Measurements from ENCODE around the gene HNRNPU.
A peak's percentile ranks its signal among the peaks of the same experiment; 100 is the strongest.

HNRNPU gene

DNA sequence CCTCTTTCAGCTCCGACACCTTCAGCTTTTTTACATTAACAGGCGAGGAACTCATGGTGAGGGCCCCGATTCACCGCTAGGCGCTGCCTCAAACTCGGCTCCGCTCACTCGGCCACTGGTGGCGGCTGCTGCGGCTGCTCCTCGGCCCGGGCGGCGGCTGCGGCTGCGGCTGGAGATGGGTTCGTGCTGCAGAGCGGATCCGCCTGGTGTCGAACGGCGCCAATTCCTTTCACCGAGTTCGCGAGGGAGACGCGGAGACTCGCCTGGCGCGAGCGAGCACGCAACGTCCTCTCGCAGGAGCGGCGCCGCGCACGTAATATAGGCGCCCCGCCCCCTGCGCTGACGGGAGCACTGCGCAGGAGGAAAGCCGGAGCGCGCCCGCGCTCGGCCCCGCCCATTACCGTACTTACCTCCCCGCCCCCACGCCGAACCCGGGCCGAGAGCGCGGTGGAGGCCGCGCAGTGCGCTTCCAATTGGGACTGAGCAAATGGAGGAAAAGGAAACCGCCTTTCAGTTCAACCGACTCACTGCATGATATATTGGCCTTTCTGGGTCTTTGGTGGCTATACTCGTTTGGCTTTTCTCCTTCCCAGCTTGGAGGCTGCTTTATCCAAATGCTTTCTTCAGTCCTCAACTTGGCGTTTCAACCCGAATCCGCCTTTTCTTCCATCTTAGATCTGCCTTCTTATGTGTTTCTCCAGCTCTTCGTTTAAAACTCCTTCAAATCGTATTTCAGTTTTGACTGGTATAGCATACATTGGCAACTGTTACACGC is at the start of gene HNRNPU:
TSS of gene HNRNPU (minus strand) at position 291 of the 775 bp plus-strand sequence. CDS start at position 55, 236 bp downstream.
- DNase-seq, result peak; percentile 91 to 100 (median 96)
- intact Hi-C loops (cut with DNase I), result loop anchor here (5.0 to 10.0 kb wide), 4 partner anchors 53 to 1700 kb away; partner anchors contain the start of genes CNST, DESI2 and TFB2M

DNA sequence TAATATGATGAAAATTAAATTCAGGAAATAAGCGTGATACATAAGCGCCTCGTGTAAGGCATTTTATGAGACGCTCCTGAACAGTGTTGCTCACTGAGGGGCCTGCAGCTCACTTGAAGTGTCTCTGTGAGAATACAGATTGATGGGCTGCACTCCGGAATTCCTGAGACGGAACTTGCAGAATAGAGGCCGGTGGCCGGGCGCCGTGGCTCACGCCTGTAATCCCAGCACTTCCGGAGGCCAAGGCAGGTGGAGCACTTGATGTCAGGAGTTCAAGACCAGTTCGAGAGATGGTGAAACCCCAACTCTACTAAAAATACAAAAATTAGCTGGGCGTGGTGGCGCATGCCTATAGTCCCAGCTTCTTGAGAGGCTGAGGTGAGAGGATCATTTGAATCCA is 49.5 kb upstream of the HNRNPU start:
- intact Hi-C loops (cut with DNase I), result no loop called here
- peak in 1 of 10 donors; percentile 71 for DNase-seq

DNA sequence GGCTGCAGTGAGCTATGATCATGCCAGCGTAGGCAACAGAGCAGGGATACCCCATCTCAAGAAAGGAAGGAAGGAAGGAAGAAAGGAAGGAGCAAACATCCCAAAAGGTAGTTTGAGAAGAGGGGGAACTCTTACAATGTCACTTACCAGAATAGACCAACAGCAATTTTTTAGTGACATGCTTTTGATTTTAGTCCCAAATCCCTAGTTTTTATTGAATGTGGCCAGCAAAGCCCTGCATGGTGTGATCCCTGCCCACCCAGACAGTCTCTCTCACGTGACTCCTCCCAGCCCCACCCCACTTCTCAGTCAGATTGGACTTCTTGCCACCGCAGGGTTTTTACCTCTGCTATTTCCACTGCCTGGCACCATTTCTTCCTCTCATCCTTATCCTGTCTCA is 39.8 kb upstream of the HNRNPU start:
- intact Hi-C loops (cut with DNase I), result no loop called here
- no peak for DNase-seq

DNA sequence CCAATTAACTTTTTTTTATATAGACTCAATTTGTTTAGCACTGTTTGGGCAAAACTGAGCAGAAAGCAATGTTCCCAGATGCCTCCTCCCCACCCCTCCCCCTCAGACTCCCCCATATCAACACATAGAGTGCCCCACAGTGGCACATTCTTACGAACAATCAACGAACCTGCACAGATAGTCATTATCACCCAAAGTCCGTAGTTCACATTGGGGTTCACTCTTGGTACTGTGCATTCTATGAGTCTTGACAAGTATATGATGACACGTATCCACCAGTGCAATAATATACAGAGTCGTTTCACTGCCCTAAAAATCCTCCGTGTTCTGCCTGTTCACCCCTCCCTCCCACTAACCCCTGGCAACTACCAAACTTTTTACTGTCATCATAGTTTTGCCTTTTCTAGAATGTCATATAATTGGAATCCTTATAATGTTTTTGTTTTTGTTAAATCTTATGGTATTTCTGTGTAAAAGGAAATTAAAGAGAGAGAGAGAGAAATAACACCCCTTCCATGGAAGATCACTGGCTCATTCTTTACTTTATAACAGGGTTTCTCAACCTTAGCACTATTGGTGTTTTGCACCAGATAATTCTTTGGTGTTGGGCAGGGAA is 37.2 kb upstream of the HNRNPU start:
- intact Hi-C loops (cut with DNase I), result no loop called here
- DNase-seq, result no peak

DNA sequence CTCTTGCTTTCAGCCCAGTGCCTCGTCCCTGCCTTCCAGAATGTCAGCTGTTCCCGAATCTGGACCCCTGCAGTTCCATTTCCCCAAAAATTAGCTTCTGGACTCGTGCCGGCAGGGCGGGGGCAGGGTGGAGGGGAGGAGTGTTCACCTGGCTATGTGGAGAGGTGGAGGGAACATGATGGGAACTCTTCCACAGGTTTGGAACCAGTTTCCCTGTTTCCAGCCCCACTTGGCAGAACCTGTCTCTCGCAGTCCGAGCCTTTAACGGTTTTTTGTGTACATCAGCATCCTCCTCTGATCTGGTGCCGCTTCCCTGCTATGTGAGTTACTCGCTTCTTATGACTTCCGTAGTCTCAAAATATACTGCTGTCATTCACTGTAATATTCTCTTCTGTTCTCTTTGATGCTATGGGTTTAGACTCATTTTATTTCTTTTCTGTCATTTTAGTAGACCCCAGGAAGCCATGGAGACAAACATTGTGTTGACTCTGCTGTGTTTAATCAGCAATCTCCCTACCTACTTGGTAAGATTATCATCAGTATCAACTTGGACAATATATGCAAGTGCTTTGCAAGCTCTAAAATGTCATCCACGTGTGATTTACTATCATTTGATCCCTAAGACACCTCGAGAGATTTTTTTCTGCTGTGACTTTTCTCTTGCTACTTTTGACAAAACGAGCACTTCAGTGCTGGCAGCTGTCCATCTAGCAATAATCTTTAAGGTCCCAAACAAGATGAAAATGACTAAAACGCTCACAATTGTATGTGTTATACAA is 33.3 kb upstream of the HNRNPU start:
- intact Hi-C loops (cut with DNase I), result no loop called here
- no peak for DNase-seq

DNA sequence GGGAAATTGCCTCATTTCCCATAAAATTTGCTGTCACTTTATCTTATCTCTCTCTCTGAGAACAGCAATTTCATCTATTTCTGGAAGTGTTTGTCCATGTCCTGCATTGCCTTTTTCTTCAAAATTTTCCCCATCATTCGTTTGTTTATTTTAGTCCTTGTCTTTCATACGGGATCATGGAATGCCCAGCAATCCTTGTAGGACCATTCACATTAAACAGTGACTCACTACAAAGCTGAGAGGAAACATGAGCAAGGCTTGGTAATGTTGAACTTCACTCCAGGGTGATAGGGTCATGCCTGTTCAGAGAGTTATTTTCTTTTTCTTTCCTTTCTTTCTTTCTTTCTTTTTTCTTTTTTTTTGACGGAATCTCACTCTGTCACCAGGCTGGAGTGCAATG is 32.2 kb upstream of the HNRNPU start:
- intact Hi-C loops (cut with DNase I), result no loop called here
- DNase-seq, result no peak

DNA sequence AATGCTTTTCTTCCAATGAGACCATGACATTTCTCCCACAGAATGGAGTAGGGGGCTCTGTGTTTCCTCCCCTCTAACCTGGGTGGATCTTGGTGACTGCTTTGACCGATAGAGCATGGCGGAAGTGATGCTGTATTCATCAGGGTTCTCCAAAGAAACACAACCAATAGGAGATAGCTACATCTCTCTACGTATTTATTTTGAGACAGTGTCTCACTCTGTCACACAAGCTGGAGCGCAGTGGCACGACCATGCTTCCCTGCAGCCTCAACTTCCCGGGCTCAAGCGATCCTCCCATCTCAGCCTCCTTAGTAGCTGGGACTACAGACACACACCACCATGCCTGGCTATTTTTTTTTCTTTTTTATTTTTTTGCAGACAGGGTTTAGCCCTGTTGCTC is 29.5 kb upstream of the HNRNPU start:
- intact Hi-C loops (cut with DNase I), result no loop called here
- no peak for DNase-seq

DNA sequence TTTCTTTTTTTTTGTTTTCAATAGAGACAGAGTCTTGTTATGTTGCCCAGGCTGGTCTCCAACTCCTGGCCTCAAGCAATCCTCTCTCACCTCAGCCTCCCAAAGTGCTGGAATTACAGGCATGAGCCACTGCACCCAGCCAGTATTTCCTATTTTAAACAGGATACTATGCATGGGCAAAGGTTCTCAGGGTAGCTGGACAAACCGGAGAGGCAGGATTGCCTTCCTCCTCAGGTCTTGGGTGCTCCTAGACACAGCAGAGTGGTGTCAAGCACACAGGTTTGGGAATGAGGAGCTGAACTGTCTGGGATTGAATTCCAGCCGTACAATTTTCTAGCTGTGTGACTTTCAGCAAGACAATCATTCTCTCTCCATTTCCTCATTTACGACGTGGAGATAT is 22.9 kb upstream of the HNRNPU start:
- intact Hi-C loops (cut with DNase I), result no loop called here
- DNase-seq, result no peak

DNA sequence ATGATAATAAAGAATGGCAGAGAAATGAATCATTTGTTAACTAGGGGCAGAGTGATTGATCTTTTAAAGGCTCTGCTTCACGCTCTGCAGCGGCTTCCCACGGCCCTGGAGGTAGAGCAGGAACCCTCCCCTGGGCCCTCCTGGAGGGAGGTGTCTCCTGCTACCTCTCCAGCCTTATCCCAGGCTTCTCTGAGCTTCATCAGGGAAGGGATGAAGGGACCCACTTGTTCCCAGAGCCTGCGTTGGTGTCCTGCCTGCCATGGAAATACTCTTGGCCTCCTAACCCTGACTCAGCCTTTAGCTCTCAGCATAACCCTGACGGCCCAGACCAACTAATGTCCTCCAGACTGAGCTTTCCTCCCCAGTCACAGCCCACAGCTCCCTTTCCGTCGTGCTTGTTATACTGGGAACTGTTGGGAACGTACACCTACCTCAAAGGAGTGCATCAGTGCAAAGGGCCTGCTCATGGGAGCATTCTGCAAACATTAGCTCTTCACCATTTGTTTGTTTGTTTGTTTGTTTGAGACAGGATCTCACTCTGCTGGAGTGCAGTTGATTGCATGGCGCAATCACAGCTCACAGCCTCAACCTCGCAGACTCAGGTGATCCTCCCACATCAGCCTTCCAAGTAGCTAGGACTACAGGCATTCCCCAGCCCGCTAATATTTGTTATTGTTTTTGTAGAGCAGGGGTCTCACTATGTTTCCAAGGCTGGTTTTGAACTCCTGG is 17.4 kb upstream of the HNRNPU start:
- intact Hi-C loops (cut with DNase I), result no loop called here
- no peak for DNase-seq

DNA sequence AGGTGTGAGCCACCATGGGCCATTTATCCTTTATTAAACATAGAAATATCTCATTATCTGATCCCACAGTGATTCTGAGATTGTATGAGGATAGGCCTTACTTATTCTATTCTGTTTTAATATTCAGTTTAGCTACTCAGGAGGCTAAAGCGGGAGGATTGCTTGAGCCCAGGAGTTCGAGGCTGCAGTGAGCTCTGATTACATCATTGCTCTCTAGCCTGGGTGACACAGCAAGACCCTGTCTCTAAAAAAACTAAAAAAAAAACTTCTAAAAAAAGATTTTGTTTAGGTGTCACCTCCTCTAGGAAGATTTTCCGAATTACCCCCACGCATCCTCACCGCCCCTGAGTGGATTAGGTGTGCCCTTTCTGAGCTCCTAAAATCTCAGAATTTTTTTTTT is 14.3 kb upstream of the HNRNPU start:
- DNase-seq, result no peak
- intact Hi-C loops (cut with DNase I), result loop anchor here (5.0 kb wide), 1 partner anchor 84 kb away; no protein-coding TSS in a partner anchor

DNA sequence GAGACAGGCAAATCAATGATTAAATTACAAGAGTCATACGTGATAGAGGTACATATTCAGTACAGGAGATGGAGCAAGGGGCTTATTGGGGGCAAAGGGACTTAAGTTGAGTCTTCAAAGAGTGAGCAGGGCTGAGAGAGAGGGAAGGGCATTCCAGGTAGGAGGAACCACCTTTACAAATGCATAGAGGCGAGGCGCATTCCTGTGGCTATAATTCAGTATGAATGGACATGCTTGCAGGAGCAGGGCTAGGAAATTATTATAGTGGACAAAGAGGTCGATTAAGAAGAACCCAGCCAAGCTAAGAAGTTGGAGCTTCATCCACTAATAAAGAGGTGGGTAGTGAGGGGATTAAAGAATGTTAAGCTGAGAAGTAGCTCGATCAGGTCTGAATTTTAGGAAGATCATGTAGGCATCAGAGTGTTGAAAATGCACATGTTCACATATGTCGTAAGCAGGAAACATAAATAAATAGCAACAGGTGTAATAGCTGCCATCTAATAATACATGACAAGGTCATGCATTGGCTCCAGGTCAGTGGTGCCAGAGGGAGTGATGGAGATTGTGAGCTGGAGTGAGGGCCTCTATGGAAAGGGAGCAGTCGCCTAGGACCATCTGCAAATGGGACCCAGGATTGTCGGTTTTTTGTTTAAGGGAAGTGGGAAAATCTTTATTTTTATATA is 12.0 kb upstream of the HNRNPU start:
- DNase-seq, result no peak
- intact Hi-C loops (cut with DNase I), result loop anchor here (5.0 kb wide), 1 partner anchor 86 kb away; no protein-coding TSS in a partner anchor

DNA sequence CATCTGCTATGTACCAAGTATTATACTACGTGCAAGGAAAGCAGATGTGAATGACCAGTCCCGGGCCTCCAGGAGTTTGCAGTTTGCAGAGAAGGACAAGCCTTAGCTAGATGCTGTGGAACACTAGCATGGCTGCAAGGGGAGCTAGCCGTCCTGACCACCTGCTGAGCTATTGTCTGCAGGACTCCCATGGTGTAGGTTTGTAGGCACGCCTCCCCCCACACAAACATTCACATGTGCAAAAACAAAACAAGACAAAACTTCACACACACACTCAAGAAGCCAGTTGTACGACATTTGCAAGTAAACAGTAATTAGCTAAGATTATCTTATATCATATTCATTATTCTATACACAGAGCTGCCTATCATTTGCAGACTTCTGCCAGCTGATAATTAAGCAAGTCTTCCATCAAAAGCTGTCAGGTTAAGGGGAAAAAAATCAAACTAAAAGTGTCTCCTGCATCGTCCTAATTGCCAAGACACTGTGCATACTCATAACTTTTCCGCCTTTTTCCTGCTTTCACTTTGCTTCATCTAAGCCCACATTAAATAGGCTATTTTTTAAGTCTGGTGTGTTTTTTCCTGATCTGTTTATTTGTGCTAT is 10.7 kb upstream of the HNRNPU start:
- no peak for DNase-seq
- intact Hi-C loops (cut with DNase I), result loop anchor here (5.0 kb wide), 1 partner anchor 87 kb away; no protein-coding TSS in a partner anchor

DNA sequence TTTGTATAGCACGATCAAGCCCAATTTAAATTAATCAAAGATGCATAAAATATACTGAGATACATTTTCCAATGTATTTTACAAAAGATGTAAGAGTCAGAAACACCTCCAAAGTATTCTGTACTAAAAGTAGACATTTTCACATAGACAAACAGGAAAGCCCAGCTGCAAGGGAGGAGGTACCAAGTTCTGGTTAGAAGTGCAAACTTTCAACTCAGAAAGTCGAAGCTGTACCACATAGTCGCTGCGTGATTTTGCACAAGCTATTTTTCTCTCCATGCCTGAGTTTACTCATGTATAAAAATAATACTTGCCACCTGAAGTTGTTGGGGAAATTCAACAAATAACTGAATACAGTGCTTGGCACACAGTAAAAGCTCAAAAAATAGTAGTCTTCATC is 5.6 kb upstream of the HNRNPU start:
- DNase-seq, result no peak
- intact Hi-C loops (cut with DNase I), result loop anchor here (5.0 to 10.0 kb wide), 3 partner anchors 47 to 1695 kb away; partner anchors contain the start of genes CNST, DESI2 and TFB2M

DNA sequence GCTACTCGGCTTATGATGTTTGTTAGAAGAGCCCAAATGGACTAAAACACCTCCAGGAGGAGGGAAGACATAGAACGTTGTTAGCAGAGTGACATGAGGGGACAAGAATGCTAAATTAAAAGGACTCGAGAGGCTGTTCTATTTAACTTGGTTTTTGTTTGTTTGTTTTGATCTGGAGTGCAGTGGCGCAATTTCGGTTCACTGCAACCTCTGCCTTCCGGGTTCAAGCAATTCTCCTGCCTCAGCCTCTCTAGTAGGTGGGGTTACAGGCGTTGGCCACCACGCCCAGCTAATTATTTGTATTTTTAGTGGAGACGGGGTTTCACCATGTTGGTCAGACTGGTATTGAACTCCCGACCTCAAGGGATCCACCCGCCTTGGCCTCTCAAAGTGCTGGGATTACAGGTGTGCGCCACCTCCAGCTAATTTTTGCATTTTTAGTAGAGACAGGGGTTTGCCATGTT is 5.1 kb upstream of the HNRNPU start:
- intact Hi-C loops (cut with DNase I), result loop anchor here (5.0 to 10.0 kb wide), 3 partner anchors 48 to 1695 kb away; partner anchors contain the start of genes CNST, DESI2 and TFB2M

DNA sequence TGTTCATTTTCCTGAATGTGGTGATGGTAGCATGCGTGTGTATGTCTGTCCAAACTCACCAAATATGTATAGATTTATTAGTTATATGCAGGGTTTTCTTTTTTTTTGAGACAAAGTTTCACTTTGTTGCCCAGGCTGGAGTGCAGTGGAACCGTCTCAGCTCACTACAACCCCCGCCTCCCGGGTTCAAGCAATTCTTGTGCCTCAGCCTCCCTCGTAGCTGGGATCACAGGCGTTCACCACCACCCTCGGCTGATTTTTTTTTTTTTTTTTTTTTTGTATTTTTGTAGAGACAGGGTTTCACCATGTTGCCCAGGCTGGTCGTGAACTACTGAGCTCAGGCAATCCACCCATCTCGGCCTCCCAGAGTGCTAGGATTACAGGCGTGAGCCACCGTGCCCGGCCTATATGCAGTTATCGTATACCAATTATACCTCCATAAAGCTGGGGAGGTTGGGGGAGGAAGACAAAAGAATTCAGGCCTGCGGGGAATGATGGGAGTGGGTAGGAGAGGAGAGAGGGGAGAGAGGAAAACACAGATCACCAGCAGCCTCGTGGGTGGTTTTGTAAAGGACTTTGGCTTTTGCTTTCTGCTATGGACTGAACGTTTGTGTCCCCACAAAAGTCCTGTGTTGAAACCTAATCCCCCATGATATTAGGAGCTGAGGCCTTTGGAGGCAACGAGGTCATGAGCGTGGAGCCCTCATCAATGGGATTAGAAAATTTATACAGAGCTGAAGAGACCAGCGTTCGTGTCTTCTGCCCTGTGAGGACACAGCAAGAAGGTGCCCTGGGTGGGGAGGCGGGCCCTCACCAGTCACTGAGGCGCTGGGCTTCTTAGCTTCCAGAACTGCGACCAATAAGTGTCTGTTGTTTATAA is 4.4 kb upstream of the HNRNPU start:
- no peak for DNase-seq

More for the DNA sequence above, 5.1 kb upstream of the HNRNPU start:
- no peak for DNase-seq

DNA sequence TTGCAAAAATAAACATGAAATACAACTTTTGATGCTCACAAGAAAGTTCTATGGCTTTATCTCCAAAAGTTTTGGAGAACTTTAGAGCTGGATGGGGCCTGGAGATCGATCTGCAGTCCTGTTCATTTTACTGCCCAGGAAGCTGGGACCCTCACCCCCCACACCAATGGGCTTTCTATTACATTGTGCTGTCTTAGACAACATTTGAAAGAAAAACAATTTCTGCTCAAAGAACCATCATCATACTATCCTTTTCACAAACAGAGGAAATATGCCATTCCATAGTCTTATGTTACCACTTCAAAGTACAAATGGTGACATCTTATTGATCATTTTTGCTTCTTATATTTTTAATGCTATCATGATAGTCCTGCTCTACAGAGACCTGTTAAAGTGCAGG is 2.0 kb upstream of the HNRNPU start:
- no peak for DNase-seq
- intact Hi-C loops (cut with DNase I), result loop anchor here (5.0 to 10.0 kb wide), 3 partner anchors 51 to 1698 kb away; partner anchors contain the start of genes CNST, DESI2 and TFB2M

More for the DNA sequence above, 4.4 kb upstream of the HNRNPU start:
- intact Hi-C loops (cut with DNase I), result loop anchor here (5.0 to 10.0 kb wide), 3 partner anchors 49 to 1696 kb away; partner anchors contain the start of genes CNST, DESI2 and TFB2M

DNA sequence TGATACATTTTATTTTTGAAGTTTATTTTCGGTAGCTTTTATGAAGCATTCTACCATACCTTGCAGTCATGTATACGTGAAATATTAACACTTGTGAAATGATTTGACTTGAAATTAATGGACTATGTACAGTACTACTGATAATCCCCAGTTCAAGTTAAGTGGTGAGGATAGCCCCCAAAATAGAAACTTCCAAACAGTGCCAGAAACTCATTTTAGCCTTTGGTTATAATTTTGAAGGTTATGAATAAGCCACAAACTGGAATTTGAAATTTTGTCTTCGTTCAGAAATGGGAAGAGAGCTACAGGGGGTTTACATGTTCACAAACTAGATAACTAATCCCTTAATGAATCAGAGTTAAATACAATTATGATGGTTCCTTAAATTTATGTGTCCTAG is 1.5 kb upstream of the HNRNPU start:
- intact Hi-C loops (cut with DNase I), result loop anchor here (5.0 to 10.0 kb wide), 3 partner anchors 51 to 1699 kb away; partner anchors contain the start of genes CNST, DESI2 and TFB2M
- no peak for DNase-seq

DNA sequence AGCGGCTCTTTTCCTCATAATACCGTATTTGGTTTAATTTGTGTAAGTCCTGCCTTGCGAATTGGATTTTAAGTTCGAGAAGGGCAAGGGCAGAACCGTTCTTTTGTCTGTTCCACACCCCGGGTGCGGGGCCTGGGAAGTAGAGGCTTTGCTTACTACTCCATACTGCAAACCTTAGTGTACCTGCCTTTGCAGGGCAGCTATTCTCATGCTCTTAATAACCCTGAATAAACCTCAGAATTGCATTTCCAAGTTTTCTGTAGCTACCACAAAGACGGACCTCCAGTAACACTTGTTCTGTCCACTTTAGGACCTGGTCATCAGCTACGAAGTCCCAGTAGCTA is 657 bp upstream of the HNRNPU start:
- intact Hi-C loops (cut with DNase I), result loop anchor here (5.0 to 10.0 kb wide), 3 partner anchors 52 to 1700 kb away; partner anchors contain the start of genes CNST, DESI2 and TFB2M
- DNase-seq, result peak in 7 of 10 donors; percentile 23 to 84 (median 30)

All from posterior cingulate gyrus (tissue), 11 donors.